ENCODE data around the gene CNTN4.

CNTN4 gene

GRCh38 chr3:2283818-2284217, 185.2 kb downstream of the CNTN4 start:
- no peak for DNase-seq

GRCh38 chr3:2300938-2301337, 202.3 kb downstream of the CNTN4 start:
- DNase-seq = no peak

GRCh38 chr3:2301361-2301760, 202.7 kb downstream of the CNTN4 start:
- no peak for DNase-seq

GRCh38 chr3:2303566-2303965, 204.9 kb downstream of the CNTN4 start:
- DNase-seq = no peak

GRCh38 chr3:2311022-2311421, 212.4 kb downstream of the CNTN4 start:
- DNase-seq = no peak

GRCh38 chr3:2317521-2317920, 218.9 kb downstream of the CNTN4 start:
- no peak for DNase-seq

- no peak for DNase-seq
Measured at GRCh38 chr3:2334921-2335320, 236.3 kb downstream of the CNTN4 start.

- no peak for DNase-seq
Measured at GRCh38 chr3:2343031-2343682, 244.5 kb downstream of the CNTN4 start.

GRCh38 chr3:2352134-2352762, 253.6 kb downstream of the CNTN4 start:
- no peak for DNase-seq

- no peak for DNase-seq
Measured at GRCh38 chr3:2354702-2355101, 256.0 kb downstream of the CNTN4 start.

GRCh38 chr3:2356298-2356950, 257.8 kb downstream of the CNTN4 start:
- DNase-seq = no peak

- DNase-seq = no peak
Measured at GRCh38 chr3:2360815-2361214, 262.1 kb downstream of the CNTN4 start.

- no peak for DNase-seq
Measured at GRCh38 chr3:2362122-2362521, 263.5 kb downstream of the CNTN4 start.

- no peak for DNase-seq
Measured at GRCh38 chr3:2363854-2364253, 265.2 kb downstream of the CNTN4 start.

GRCh38 chr3:2370317-2370716, 271.7 kb downstream of the CNTN4 start:
- DNase-seq = no peak

GRCh38 chr3:2372306-2372705, 273.6 kb downstream of the CNTN4 start:
- DNase-seq = no peak

- no peak for DNase-seq
Measured at GRCh38 chr3:2375376-2375775, 276.7 kb downstream of the CNTN4 start.

GRCh38 chr3:2377281-2377680, 278.6 kb downstream of the CNTN4 start:
- DNase-seq = no peak

- no peak for DNase-seq
Measured at GRCh38 chr3:2390926-2391532, 292.4 kb downstream of the CNTN4 start.

- DNase-seq = no peak
Measured at GRCh38 chr3:2391896-2392295, 293.2 kb downstream of the CNTN4 start.

- DNase-seq = no peak
Measured at GRCh38 chr3:2392981-2393380, 294.3 kb downstream of the CNTN4 start.

GRCh38 chr3:2415083-2415482, 316.4 kb downstream of the CNTN4 start:
- no peak for DNase-seq

GRCh38 chr3:2420919-2421318, 322.3 kb downstream of the CNTN4 start:
- DNase-seq = no peak

- no peak for DNase-seq
Measured at GRCh38 chr3:2423143-2423542, 324.5 kb downstream of the CNTN4 start.
